NCI-H1417 (cell line): Measurements from ENCODE around the gene OAS2.

Source experiments
- DNase-seq, 3 experiments: peaks; one replicate each; lab custom pipeline; 2025; lab: John Stamatoyannopoulos, UW

The OAS2 gene

GRCh38 chr12:113058553-113058952 lies 80.2 kb downstream of the OAS2 start:
- DNase-seq = no peak

- no peak for DNase-seq
Observed at GRCh38 chr12:113059071-113059595, 80.8 kb downstream of the OAS2 start.

- DNase-seq = no peak
Observed at GRCh38 chr12:113060336-113060960, 82.1 kb downstream of the OAS2 start.

- peak in 2 of 3 experiments; percentile 56 to 78 for DNase-seq
Observed at GRCh38 chr12:113061061-113061694, 82.9 kb downstream of the OAS2 start.
